Cardiac septum (tissue), 1 donor: ENCODE data around the gene PWWP2A. TPM values are rescaled to one million over a fixed set of nuclear protein-coding genes. Genes with fewer than 3 reads are reported as not detected.
"Not testable (repeated sequence)": the region's sequence is repeated elsewhere in the genome, so short reads cannot be mapped to it uniquely, and the experiment has no call there.

Source experiments
- DNase-seq: peaks from one replicate; pipeline ENCODE4 v3.0.0-alpha.2; 2020; ENCODE audit warnings: low spot score
- intact Hi-C: fragments of 100-400 bp; cut with DNase I; formaldehyde crosslinking; loops from one replicate; pipeline ENCODE4 v1.14.0; 2022
- total RNA-seq: library from RNA; stranded (reverse); fragmentation: NEBNext Ultra II Directional; extraction: Animal tissue kit (Norgen Biotek cat#: 25700); gene quantifications from one replicate; pipeline ENCODE4 v1.2.1, GENCODE V29; 2021
- donor health status: DM: no; HTN: no; CAD: no.

Gene PWWP2A
- total RNA-seq, 1 donor from 2014 or later: 11.7 TPM

DNA sequence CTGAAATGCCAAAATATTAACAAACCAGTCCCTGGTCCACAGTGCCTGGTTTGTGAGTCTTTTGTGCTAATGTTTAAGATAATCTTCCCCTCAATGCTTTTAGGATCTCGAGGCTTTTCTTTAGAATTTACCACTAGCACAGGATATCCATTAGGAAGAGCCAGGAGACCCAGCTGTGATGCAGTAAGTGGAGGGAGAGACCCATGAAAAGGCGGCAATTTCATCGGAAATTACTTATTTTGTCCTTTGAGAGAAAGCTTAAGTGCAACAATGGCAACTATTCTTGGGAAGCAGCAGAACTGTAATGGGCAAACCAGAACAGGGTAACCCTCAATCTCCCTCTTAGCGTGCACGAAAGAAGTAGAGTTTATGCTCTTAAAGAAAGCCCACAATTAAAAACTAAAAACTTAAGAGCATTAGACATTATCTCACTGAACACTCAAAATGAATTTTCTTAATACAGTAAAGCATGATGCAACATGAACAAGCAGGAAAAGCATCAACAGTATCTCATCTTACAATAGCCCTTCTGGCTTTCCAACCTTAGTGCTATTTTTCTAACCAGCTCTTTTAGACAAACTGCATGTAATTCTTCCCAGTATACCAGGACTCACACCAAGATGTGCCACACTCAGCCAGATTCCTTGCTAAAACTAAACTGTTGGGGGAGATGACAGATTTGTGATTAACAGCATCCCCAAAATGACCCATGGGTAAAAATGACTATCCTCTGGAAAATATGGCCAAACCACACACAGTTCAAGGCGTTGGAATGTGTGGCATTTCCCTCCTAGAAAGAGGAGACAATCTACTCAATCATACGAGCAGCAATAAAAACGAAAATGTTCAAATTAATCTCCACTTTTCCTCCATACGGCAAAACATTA is 36.4 kb downstream of the PWWP2A start:
- intact Hi-C loops: no loop called here
- no peak for DNase-seq

DNA sequence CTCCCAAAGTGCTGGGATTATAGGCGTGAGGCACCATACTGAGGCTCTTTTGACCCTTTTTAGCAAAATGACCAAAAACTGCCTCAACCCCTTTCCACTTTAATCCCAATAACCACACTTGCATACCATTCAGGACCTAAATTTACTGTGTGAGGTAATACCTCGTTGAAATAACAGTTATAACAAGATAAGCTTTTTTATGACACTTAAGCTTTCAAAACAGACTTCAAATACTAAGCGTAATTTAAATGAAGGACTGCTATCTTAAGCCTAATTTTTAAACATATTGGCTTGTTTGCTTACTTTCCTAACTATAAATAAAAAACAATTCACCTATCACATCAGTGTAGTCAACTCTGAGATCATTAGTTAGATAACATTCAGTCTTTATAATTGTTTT is 37.8 kb downstream of the PWWP2A start:
- no peak for DNase-seq
- intact Hi-C loops: no loop called here

GRCh38 chr5:160079753-160080152 is 39.5 kb downstream of the PWWP2A start:
- intact Hi-C loops: no loop called here
- DNase-seq: no peak

DNA sequence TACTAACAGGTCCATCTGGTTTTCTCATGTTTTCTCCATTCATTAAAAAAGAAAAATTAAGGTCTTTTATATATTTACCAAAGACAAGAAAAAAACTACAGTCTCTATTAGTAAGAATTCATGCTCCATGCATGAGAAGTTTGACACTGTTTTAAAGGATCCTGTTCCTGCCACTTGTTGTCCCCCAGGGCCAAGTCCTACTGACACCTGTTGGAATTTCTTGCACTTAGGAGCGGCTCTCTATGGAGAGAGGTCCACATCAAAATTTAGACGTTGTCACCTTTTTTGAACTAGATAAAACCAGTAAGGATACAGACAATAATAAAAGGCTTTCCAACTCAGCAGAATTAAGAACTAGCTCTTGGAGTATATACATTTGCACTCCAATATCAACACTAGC is 42.3 kb downstream of the PWWP2A start:
- DNase-seq: no peak
- intact Hi-C loops: no loop called here

DNA sequence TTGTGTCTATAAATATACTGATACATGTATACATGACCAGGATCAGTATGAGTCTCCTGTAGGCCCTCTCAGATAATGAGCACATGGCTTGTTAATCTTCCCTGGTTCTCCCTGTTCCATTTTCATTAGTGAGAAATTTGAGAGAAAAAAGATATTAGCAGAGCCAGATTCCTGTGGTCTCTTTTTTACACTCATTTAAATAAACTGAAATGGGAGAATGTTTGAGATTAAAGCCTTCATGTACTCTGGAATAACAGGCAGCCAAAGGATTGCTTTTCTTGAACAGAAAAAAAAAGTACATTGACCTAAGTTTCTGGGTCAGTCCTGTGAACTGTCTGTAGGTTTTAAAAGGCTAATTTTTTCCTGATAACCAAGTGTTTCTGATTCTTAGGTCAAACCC is 44.2 kb downstream of the PWWP2A start:
- no peak for DNase-seq
- intact Hi-C loops: no loop called here

DNA sequence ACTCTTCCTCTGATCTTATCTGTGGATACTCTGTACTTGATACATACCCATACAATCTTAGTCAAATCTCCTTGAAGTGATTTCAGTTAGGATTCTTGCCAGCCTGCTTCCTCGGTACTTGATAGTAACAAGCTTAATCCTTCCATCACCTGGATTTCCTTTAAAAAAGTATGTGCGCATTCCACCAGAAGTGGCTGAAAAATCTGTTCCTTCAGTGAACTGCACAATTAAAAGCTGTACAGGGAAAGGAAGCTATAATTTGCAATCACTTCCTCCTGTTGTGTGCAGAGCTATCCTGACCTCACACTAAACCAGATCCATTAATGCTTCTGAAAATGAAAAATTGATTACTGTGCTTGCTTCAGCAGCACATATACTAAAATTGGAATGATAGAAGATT is 47.3 kb downstream of the PWWP2A start:
- intact Hi-C loops: no loop called here
- DNase-seq: no peak

- no peak for DNase-seq
- intact Hi-C loops: no loop called here
These were observed 47.7 kb downstream of the PWWP2A start for GRCh38 chr5:160071516-160071915.

GRCh38 chr5:160069120-160069519 is 50.1 kb downstream of the PWWP2A start:
- intact Hi-C loops, DNase-seq: not testable (repeated sequence)

GRCh38 chr5:160064995-160065614 is 54.1 kb downstream of the PWWP2A start:
- intact Hi-C loops: no loop called here
- DNase-seq: no peak

DNA sequence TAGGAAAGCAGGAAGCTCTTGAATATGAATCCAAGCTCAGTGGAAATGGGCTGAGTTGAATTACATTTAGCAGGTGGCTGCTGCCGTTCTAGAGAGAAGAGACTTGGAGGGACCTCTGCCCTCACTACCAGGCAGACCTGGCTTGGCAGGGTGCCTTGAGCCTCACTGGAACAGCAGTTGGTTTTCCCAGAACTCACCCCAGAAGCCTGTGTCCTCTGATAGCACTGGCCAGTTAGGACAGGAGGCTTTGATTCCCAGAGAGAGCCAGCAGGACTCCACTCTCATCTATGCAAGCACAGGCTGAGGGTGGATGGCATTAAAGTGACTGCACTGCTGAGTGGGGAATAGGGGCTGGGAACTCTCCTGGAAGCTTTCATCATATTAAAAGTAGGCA is 54.8 kb downstream of the PWWP2A start:
- intact Hi-C loops: no loop called here
- no peak for DNase-seq

DNA sequence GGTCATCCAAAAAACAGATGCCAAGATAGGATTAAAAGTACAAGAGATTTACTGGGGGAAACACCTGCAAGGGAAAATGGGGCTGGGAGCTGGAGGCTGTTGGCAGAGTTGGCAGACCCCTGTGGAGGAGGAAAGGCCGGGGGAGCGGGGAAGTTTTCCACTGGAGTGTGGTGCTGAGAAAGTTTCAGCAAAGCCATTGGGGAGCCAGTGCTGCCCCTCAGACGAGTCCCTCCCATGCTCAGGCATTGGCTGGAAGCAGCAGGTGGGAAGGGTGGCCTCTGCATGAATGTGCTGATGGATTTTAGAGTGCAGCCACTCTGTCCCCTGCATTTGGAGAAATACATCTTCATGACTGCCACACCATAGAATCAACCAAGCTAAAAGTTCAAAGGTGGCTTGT is 57.5 kb downstream of the PWWP2A start:
- no peak for DNase-seq
- intact Hi-C loops: no loop called here

GRCh38 chr5:160060001-160060400 is 59.2 kb downstream of the PWWP2A start:
- intact Hi-C loops: no loop called here
- DNase-seq: no peak

GRCh38 chr5:160057256-160057655 is 62.0 kb downstream of the PWWP2A start:
- intact Hi-C loops: no loop called here
- DNase-seq: no peak

- no peak for DNase-seq
- intact Hi-C loops: no loop called here
These were observed 64.4 kb downstream of the PWWP2A start for GRCh38 chr5:160054831-160055230.

DNA sequence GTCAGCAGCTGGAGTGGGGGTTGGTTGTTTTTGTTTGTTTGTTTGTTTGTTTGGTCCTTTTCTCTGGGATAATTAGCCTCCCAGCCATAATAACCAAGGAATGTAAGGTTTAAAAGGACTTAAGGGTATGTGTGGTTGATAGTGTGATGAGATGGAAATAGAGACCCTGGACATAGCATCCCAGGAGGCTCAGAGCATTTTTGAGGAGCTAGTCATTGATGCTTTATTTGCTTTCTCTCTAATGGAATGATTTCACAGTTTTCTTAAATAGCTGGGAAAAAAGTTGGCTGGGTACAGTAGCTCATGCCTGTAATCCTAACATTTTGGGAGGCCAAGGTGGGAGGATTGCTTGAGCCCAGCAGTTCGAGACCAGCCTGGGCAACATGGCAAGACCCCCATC is 65.2 kb downstream of the PWWP2A start:
- DNase-seq: no peak
- intact Hi-C loops: no loop called here

DNA sequence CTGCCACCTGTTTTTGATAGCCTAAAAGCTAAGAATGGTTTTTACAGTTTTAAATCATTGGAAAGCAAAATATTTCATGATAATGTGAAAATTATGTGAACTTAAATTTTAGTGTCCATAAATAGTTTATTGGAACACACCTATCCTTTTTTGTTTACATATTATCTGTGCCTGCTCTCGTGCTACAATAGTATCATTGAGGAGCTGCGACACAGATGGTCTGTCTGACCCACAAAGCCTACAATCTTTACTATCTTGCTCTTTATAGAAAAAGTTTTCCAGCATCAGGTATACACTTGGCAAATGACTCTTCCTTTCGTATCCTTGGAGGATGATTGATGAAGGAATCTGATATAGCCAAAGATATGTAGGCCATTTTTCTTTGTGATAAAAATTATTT is 70.2 kb downstream of the PWWP2A start:
- intact Hi-C loops: no loop called here

DNA sequence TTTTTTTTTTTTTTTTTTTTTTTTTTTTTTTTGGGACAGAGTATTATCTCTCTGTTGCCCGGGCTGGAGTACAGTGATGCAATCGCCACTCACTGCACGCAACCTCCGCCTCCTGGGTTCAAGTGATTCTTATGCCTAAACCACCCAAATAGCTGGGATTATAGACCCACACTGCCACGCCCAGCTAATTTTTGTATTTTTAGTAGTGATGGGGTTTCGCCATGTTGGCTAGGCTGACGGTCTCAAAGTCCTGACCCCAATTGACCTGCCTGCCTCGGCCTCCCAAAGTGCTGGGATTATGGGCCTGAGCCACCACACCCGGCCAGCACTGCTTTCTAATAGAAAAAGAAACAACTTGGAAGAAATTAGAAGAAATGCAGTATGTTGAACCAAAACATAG is 71.1 kb downstream of the PWWP2A start:
- intact Hi-C loops: no loop called here
- no peak for DNase-seq

More for the DNA sequence above, 70.2 kb downstream of the PWWP2A start:
- DNase-seq: no peak

- intact Hi-C loops: no loop called here
- DNase-seq: no peak
These were observed 71.8 kb downstream of the PWWP2A start for GRCh38 chr5:160047423-160047822.

DNA sequence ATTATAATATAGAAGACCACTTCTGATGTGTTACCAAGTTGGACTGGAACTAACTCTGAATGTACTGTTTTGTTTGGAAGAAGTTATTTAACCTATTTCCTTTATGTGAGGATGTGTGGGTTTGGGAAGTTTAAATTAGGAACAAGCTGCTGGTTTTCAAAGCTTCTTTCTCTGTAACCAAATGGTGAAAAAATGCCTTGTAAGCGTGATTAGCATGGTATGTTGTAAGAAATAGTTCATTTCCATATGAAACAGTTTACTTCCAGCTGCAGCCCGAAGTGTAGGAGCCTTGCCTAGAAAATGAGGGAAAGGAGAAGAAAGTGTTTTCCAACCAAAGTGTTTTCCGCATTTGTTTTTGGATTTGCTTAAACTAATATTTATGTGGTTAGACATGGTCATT is 74.3 kb downstream of the PWWP2A start:
- intact Hi-C loops: no loop called here
- DNase-seq: no peak

GRCh38 chr5:160044391-160044804 is 74.9 kb downstream of the PWWP2A start:
- intact Hi-C loops: no loop called here
- no peak for DNase-seq

- intact Hi-C loops: no loop called here
- no peak for DNase-seq
These were observed 76.6 kb downstream of the PWWP2A start for GRCh38 chr5:160042671-160043070.
